ENCODE data around the gene RPS15.

DNA sequence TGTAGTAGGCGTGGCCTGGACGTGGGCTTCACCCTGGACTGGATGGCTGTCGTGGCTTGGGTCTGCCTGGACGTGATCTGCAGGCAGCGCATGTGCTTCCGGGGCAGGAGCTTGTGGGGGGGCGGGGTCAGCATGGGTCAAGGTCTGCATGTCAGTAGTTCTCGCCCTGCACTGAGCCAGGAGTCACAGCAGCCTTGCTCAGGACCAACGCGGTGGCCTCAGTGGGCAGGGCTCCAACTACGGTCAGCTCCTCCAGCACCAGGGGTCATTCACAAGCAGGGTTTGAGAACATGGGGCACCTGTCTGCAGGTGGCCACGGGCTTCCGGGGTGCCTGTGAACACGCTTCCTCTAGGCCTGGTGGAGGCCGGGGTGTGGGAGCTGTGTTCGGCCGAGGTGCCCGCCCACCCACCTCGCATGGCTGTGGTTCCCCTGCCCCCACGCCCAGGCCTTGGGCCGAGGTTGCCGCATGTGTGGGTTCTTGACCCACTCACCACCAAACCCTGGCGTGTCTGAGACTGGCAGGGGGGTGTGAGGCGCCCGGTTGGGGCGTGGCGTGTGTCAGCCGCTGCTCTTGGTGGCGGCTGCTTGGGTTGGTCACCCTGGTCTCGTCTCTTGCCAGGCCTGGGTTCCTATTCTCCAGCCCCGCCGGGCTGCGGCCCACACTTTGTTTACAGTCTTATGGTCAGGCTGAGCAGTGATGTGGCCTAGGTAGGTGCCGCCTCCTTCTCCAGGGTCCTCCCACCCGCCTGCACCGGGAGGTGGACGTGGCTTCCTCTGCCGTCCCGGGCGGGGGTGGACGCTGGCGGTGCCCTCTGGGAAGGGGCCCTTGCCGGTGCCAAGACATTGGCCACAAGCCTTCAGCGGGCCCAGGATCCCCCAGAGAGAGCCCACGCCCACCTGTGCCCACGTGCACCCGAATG lies 4.8 kb upstream of the RPS15 start:
- TF ChIP-seq, protein P1, sequence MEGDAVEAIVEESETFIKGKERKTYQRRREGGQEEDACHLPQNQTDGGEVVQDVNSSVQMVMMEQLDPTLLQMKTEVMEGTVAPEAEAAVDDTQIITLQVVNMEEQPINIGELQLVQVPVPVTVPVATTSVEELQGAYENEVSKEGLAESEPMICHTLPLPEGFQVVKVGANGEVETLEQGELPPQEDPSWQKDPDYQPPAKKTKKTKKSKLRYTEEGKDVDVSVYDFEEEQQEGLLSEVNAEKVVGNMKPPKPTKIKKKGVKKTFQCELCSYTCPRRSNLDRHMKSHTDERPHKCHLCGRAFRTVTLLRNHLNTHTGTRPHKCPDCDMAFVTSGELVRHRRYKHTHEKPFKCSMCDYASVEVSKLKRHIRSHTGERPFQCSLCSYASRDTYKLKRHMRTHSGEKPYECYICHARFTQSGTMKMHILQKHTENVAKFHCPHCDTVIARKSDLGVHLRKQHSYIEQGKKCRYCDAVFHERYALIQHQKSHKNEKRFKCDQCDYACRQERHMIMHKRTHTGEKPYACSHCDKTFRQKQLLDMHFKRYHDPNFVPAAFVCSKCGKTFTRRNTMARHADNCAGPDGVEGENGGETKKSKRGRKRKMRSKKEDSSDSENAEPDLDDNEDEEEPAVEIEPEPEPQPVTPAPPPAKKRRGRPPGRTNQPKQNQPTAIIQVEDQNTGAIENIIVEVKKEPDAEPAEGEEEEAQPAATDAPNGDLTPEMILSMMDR (IDR thresholded peaks at IDR 0.05 in 2 of 3, conservative IDR thresholded peaks at IDR 0.05 in 1 of 3; ENCODE audit: borderline replicate concordance in 1 of 3, insufficient read depth in 1 of 3, low read depth in 2 of 3, low read length in 2 of 3): no peak
- TF ChIP-seq SIN3A (IDR thresholded peaks at IDR 0.05; ENCODE audit: low read depth): no peak
- no peak for TF ChIP-seq POLR2A (IDR thresholded peaks at IDR 0.05; ENCODE audit: borderline replicate concordance, extremely low read depth, insufficient read depth, insufficient read length)
- no peak for TF ChIP-seq JUND (IDR thresholded peaks at IDR 0.05)
